Mononuclear cell (primary cell): ENCODE data around the gene AVPR2. TPM values are rescaled to one million over a fixed set of nuclear protein-coding genes. Genes with fewer than 3 reads are reported as not detected.

ENCODE experiments used
- H3K27me3 ChIP-seq: 2 replicates; pipeline ENCODE4 v1.6.0; 2011; ENCODE audit warnings: low read length, control low read depth; ENCODE audit not compliant: insufficient read depth
- H3K4me1 ChIP-seq: 2 replicates; pipeline ENCODE4 v1.5.1; 2011; ENCODE audit warnings: mild to moderate bottlenecking, low read length, control low read depth; ENCODE audit not compliant: insufficient read depth
- H3K4me3 ChIP-seq: 2 replicates; pipeline ENCODE4 v1.5.1; 2011; ENCODE audit warnings: mild to moderate bottlenecking, low read length, moderate library complexity
- H3K9me3 ChIP-seq: 2 replicates; pipeline ENCODE4 v1.5.1; 2011; ENCODE audit warnings: low read depth, mild to moderate bottlenecking, control low read depth, low read length
- total RNA-seq: library from RNA; depleted of rRNA; stranded (reverse); fragments of >200 nt; gene quantifications from one replicate; pipeline ENCODE4 v1.2.3, GENCODE V29; 2012

AVPR2 gene
- total RNA-seq, 1 donor = not detected

DNA sequence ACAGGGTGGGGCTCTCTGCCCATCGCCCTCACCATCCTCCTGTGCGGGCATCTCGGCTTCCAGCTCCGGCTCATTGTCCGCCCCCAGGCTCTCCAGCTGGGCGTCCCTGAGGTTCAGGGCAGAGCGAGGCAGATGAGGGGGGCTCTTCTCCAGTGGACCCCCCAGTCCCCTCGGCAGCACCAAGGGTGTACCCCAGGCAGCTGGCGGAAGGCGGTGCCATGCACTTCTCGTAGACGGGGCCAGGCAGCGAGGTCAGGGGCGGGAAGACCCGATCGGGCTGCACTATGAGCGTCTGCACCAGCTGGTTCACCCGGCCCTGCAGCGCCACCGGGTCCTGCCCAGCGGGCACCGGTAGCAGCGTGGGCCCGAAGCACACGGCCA, 5.5 kb downstream of the AVPR2 start:
- no peaks in the 10 kb centered on the region for H3K9me3 ChIP-seq
- peaks cover under 1% of the 10 kb centered on the region for H3K4me1 ChIP-seq
- H3K4me3 ChIP-seq = no peak overlapping the region
- H3K27me3 ChIP-seq = no peaks in the 10 kb centered on the region

DNA sequence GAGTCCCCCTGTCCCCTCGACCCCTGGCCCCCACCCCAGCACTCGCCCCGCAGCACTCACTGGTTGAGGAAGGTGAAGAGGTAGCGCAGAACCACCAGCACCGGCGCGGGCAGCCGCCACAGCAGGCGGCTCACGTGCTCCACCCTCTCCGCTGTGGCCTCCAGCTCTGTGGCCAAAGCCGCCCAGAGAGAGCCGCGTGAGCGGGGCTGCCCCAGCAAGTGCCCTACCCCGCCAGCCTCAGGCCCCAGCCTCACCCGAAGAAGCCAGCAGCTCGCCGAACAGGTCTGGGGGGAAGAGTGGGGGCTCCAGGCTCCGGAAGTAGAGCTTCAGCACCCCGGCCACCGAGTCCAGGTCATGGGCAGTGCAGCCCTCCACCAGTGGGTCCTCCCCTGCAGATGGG, 6.0 kb downstream of the AVPR2 start:
- H3K9me3 ChIP-seq = no peaks in the 10 kb centered on the region
- H3K4me3 ChIP-seq = no peak overlapping the region
- H3K4me1 ChIP-seq = no peaks in the 10 kb centered on the region
- no peaks in the 10 kb centered on the region for H3K27me3 ChIP-seq

DNA sequence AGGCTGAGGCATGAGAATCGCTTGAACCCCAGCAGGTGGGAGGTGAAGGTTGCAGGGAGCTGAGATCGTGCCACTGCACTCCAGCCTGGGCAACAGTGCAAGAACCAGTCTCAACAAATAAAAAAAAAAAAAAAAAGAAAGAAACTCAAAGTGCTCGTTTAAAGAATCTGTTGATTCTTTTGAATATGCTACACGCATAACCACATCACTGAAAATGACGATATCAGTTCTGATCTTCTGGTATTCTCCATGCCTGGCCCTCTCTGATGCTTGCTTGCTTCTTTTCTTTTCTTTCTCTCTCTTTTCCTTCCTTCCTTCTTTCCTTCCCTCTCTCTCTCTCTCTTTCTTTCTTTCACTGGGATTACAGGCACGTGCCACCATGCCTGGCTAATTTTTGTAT, 7.3 kb downstream of the AVPR2 start:
- Histone ChIP-seq H3K27me3 (no peaks in the 10 kb centered on the region), H3K4me1 (no peaks in the 10 kb centered on the region), H3K4me3 (no peak overlapping the region), H3K9me3 (no peaks in the 10 kb centered on the region)

DNA sequence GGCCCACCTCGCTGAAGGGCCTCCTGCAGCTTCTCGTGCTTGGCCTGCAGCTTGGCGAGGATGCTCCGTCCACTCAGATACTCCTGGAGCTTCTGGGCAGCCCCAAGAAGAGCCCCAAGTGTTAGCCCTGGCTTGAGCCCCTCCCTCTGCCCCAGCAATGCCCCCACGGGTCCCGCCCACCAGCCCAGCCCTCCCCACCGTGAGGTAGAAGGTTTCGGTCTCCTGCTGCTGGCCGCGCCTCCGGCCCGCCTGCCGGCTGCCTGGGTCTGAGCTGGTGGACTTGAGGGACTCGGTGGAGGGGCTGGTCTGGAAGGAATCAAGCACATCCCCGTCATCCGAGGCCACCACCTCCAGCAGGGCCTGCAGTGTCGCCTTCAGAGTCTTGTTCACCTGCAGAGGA, 8.7 kb downstream of the AVPR2 start:
- Histone ChIP-seq H3K4me3 (no peak overlapping the region), H3K4me1 (no peaks in the 10 kb centered on the region), H3K9me3 (no peaks in the 10 kb centered on the region), H3K27me3 (no peaks in the 10 kb centered on the region)

DNA sequence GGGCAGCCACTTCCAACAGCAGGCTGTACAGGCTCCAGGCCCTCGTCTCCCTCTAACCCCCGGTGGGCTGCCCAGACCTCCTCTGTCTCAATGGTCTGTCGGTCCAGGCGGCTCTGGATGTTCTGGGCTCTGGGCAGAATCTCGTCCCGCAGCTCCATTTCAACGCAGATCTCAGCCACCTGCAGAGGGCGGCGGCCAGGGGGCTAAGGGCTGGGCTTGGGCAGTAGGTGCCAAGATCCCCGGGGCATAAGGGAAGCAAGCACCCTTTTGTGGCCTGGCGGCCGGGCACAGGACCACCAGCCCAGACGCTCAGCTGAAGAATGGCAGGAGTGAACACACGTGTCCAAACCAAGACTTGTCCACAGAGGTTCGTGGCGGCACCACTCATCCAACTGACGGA, 9.2 kb downstream of the AVPR2 start:
- no peaks in the 10 kb centered on the region for H3K27me3 ChIP-seq
- H3K4me1 ChIP-seq = no peaks in the 10 kb centered on the region
- no peak overlapping the region for H3K4me3 ChIP-seq
- H3K9me3 ChIP-seq = no peaks in the 10 kb centered on the region

DNA sequence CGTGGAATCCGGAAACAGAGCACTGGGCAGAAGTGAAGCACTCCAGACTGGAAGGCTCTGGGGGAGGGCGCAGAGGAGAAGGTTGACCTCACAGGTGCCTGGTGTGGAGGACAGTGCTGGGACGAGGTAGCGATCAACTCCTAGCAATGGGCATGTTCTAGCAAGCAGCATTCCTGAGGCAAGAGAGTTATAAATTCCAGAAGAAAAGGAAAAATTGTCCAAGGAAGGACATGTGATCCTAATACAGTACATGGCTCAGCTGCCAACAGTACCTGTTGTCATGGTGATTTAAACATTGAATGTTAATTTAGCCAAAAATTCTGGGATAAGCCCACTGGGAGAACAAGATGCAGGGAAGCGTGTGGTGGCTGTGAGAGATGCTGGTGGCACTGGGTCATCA, 13.4 kb downstream of the AVPR2 start:
- Histone ChIP-seq H3K27me3 (no peaks in the 10 kb centered on the region), H3K4me3 (no peak overlapping the region), H3K4me1 (peaks cover 14% of the 10 kb centered on the region), H3K9me3 (no peaks in the 10 kb centered on the region)

DNA sequence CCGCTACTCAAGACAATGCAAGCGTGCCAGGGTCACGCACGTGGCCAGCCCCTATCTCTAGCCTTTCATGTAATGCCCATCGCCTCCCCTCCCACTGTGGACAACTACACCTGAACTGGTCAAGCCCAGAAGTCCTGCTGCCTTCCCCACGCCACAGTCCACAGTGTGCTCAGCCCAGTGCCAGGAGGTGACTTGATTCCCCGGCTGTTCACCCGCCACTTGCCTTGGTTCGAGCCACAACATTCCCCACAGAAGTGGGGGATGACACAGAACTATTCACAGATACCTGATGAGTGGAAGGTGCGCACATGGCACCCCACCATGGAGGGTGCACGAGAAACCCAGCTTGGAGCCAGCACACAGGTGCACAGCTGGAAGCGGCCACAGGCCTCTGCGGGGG, 14.8 kb downstream of the AVPR2 start:
- H3K4me3 ChIP-seq = no peak overlapping the region
- no peaks in the 10 kb centered on the region for H3K9me3 ChIP-seq
- H3K4me1 ChIP-seq = peaks cover 26% of the 10 kb centered on the region
- H3K27me3 ChIP-seq = no peaks in the 10 kb centered on the region

DNA sequence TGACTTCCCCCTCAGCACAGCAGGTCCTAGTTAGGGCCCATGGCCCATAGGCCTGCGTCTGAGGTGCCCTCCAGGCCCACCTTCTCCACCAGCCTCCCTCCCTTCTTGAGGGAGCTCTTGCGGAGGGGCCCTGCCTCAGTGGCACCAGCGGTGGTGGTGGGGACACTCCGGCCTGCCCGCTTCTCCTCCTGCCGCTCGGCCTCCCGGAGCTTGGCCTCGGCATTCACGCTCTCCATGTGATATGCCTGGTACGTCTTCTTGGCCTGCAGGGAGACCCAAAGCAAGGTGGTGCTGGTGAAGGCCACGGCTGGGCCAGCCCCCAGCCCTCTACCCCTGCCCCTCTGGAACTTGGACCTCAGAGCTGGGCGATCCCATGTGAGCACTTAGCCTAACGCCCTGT, 16.1 kb downstream of the AVPR2 start:
- H3K9me3 ChIP-seq = no peaks in the 10 kb centered on the region
- H3K4me1 ChIP-seq = peaks cover 32% of the 10 kb centered on the region
- no peak overlapping the region for H3K4me3 ChIP-seq
- H3K27me3 ChIP-seq = no peaks in the 10 kb centered on the region

DNA sequence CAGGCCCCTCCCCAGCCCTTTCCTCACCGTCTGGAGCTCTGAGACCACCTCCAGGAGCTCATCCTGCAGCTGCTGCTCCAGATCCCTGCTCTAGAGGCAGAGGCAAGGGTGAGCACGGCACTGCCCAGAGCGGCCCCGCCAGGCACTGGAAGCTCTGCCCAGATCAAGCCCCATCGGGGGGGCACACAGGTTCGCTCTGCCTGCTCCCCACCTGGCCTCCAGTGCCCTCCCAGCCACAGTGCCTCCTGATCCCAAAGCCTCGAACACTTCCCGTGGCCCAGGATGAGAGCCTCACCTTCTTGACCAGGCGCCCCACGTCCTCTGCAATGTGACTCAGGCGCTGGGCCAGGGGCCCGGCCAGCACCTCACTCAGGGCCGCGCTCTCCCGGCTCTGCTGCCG, 16.6 kb downstream of the AVPR2 start:
- Histone ChIP-seq H3K27me3 (no peaks in the 10 kb centered on the region), H3K4me3 (no peak overlapping the region), H3K4me1 (peaks cover 32% of the 10 kb centered on the region), H3K9me3 (no peaks in the 10 kb centered on the region)

DNA sequence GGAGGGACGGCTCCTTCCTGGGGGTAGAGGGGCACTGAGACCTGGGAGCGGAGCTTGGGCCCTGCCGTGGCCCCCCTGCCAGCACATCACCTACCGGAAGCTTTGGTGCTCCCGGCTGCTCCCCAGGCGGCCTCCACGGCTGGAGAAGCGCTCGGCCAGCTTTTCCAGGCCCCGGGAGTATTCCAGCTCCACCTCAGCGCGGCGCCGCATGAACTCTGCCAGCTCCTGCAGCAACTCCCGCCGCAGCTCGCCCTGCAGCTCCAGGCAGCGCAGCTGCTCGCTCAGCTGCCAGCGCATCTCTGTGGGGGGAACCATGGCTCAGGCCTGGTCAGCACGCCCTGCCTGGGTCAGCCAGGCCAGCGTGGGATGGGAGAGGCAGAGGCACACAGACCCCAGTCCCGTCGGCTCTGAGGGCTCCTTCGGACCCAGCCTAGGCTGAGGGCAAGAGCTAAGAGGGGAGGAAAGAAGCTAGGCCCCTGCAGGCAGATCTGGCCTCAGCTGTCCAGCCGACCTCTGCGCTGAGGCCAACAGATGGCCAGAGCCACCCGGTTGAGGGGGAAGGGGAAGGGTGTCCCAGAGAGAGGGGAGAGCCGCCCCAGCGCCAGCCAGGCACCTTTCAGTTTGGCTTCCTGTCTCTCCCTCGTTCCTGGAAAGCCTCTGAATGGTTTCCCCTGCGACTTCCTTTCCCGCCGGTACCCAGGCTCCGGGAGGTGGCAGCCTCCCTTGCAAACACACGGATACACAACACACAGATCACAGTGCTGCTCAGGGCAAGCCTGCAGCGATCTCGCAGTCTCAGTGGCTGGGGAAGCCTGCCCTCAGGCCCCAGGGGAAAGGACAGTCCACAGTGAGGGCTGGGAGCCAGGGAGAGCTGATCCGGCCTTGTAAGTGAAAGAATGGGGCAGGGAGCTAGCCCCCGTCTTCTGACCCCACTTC, 17.3 kb downstream of the AVPR2 start:
- H3K9me3 ChIP-seq = no peaks in the 10 kb centered on the region
- no peak overlapping the region for H3K4me3 ChIP-seq
- H3K4me1 ChIP-seq = peaks cover 32% of the 10 kb centered on the region
- no peaks in the 10 kb centered on the region for H3K27me3 ChIP-seq

DNA sequence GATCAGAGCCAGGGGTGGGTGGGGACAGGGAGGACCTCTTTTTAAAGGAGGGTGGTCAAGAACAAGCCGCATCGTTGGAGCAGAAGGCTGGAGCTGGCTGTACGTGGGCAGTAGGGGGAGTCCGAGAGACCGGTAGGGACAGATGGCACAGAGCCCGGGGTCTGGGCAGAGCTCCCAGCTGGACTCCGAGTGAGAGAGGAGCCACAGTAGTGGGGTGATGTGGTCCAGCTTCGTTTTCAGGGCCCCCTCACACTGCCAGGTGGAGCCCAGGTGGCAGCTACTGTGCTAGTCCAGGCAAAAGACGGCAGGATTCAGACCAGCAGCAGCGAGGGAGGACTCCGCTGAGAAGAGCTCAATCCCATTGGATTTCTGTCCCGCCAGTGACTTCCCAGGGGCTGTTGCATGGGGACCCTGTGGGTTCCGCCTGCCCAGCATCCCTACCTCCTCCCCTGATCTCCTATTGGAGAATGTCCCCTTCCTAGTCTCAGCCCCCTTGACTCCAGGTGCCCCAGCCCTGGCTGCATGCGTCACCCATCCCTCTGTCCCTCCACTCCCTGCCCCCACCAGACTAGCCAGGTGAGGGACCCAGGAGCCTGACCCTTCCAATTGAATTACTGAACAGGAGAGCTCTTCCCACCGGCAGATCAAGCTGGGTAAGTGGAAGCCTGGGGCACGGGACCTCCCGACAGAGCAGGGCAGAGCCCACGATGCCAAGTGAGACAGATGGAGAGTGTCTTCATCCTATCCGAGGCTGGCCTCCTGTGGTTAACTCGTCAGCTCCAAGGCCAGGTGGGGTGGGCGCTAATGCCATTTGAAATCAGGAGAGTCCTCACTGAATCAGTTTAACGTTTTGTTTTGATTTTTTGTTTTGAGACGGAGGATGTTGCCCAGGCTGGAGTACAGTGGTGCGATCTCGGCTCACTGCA, 18.7 kb downstream of the AVPR2 start:
- Histone ChIP-seq H3K27me3 (no peaks in the 10 kb centered on the region), H3K4me1 (peaks cover 40% of the 10 kb centered on the region), H3K4me3 (no peak overlapping the region), H3K9me3 (no peaks in the 10 kb centered on the region)

DNA sequence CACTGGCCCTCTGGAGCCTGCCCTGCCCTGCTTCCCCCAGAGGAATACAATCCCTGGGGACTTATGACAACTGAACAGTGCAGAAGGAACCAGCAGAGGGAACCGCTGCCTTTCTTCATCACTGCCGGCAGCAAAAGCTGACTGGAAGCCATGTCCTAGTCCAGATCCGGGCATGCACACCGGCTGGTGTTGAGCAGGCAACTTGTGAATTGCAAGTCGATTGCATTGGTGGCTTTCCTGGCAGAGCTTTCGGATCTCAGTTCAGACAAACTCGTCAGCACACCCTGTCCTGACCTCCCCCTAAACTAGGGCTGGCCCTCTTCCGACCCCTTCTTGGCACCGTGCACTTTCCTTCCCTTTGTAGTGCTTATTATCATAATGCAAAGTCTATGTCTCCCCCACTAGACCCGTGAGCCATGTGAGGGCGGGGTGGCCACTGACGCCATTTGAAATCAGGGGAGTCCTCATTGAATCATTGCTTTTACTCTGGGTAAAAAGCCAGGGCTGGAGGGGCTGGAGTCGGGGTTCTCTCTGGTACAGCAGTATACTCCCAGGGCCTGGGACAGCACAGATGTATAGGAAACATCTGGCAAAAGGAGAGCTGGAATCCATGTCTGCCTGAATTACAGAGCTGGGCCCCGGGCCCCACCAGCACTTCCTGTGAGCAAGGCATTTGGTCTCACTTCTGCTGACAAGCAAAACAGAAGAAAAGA, 19.8 kb downstream of the AVPR2 start:
- peaks cover 48% of the 10 kb centered on the region for H3K4me1 ChIP-seq

DNA sequence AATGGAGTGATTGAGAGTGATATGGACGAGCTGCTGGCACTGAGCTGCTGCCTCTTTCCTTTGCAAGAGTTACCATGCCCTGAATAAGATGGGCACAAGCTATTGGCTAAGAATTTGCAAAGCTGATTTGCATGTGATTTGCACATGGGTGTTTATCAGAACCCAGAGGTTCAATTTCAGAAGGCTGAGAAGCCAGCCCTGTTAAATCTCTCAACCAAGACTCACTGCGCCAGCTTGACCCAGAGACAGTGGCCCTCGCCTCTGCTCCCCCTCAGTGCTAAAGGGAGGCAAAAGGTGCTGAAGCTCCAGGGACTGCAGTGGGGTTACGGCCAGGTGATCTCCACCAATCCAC, 20.9 kb downstream of the AVPR2 start:
- Histone ChIP-seq H3K4me1 (peaks cover 54% of the 10 kb centered on the region), H3K27me3 (no peaks in the 10 kb centered on the region), H3K4me3 (peak overlapping the region; percentile 67), H3K9me3 (no peaks in the 10 kb centered on the region)

More for the DNA sequence above, 19.8 kb downstream of the AVPR2 start:
- H3K4me3 ChIP-seq = peak overlapping the region; percentile 67
- no peaks in the 10 kb centered on the region for H3K9me3 ChIP-seq
- H3K27me3 ChIP-seq = no peaks in the 10 kb centered on the region

DNA sequence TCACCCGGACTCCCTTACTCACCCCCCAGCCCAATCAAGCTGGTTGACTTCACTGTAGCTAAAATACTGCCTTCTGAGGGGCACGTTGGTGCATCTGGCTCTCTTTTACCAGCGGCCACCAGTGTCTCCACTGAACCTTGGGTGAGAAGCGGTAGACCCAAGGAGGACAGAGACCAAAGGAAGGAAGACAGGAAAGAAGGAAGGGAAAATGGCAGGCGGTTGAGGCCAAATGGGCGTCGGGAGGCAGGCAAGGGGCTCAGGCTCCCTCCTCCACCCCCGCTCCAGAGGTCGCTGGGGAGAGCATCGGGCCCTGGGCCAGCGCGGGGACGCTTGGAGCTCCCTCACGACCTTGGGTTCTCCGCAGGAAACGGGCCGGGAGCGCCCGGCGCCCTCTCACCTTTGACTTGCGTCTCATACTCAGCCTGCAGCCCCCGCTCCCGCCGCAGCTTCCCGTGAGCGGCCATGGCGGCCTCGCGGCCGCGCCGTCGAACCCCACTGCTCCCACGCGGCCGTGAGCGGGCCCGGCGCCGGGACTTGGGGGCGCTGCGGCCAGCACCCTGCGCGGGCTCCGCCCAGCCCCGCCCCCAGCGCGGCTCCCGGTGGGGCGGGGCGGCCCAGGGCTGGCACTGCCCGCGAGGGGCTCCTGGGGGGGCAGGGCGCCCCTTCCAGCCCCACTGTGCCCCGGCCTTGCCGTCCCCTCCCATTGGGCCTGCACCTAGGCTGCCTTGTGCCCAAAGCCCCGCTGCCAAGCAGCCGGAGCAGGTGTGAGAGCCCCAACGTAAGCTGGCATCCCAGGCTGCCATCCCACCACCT, 21.5 kb downstream of the AVPR2 start, which contains the start of gene ARHGAP4:
Gene ARHGAP4 (minus strand): TSS at position 526 of the 813 bp plus-strand sequence. CDS start 62 bp downstream, at position 464.
- no peaks in the 10 kb centered on the region for H3K27me3 ChIP-seq
- peak within 1 kb of the TSS; percentile 67 for H3K4me3 ChIP-seq
- peaks cover 54% of the 10 kb centered on the region for H3K4me1 ChIP-seq
- H3K9me3 ChIP-seq = no peaks in the 10 kb centered on the region
